ENCODE measurements around the gene LRP1B. TPM values are rescaled to one million over a fixed set of nuclear protein-coding genes. Genes with fewer than 3 reads are reported as not detected.

The LRP1B gene
- total RNA-seq, 1 donor from 2014 or later = 1.7 TPM

- no peaks in the 10 kb centered on the region for H3K27me3 Mint-ChIP-seq (ENCODE audit: low read depth)
- no peak for TF ChIP-seq CTCF (IDR thresholded peaks at IDR 0.05; ENCODE audit: unreplicated experiment)
- no peak overlapping the region for H3K27ac Mint-ChIP-seq
- no peaks in the 10 kb centered on the region for H3K9me3 Mint-ChIP-seq
- no peaks in the 10 kb centered on the region for H3K36me3 Mint-ChIP-seq
- H3K4me3 Mint-ChIP-seq = no peak overlapping the region
- no peak for DNase-seq (ENCODE audit: low spot score in 2 of 2, unreplicated experiment in 2 of 2)
- H3K4me1 Mint-ChIP-seq = no peaks in the 10 kb centered on the region
Measured at GRCh38 chr2:141599721-141600120, 531.1 kb downstream of the LRP1B start.

GRCh38 chr2:141598982-141599381, 531.8 kb downstream of the LRP1B start:
- H3K36me3 Mint-ChIP-seq = peaks cover 2% of the 10 kb centered on the region
- peaks cover 4% of the 10 kb centered on the region for H3K9me3 Mint-ChIP-seq
- no peak for TF ChIP-seq CTCF (IDR thresholded peaks at IDR 0.05; ENCODE audit: unreplicated experiment)
- H3K27me3 Mint-ChIP-seq (ENCODE audit: low read depth) = no peaks in the 10 kb centered on the region
- no peaks in the 10 kb centered on the region for H3K4me1 Mint-ChIP-seq
- no peak overlapping the region for H3K27ac Mint-ChIP-seq
- no peak overlapping the region for H3K4me3 Mint-ChIP-seq
- no peak for DNase-seq (ENCODE audit: low spot score in 2 of 2, unreplicated experiment in 2 of 2)

- no peak for TF ChIP-seq CTCF (IDR thresholded peaks at IDR 0.05; ENCODE audit: unreplicated experiment)
- Mint-ChIP-seq H3K27me3 (ENCODE audit: low read depth) (no peaks in the 10 kb centered on the region), H3K4me1 (peaks cover 7% of the 10 kb centered on the region), H3K27ac (no peak overlapping the region), H3K36me3 (peaks cover 7% of the 10 kb centered on the region), H3K4me3 (no peak overlapping the region), H3K9me3 (peaks cover 19% of the 10 kb centered on the region)
- no peak for DNase-seq (ENCODE audit: low spot score in 2 of 2, unreplicated experiment in 2 of 2)
Measured at GRCh38 chr2:141595316-141595920, 535.4 kb downstream of the LRP1B start.

- H3K4me1 Mint-ChIP-seq = peaks cover 13% of the 10 kb centered on the region
- TF ChIP-seq CTCF (IDR thresholded peaks at IDR 0.05; ENCODE audit: unreplicated experiment) = no peak
- peaks cover 7% of the 10 kb centered on the region for H3K36me3 Mint-ChIP-seq
- no peak overlapping the region for H3K27ac Mint-ChIP-seq
- no peak overlapping the region for H3K4me3 Mint-ChIP-seq
- peaks cover 19% of the 10 kb centered on the region for H3K9me3 Mint-ChIP-seq
- H3K27me3 Mint-ChIP-seq (ENCODE audit: low read depth) = no peaks in the 10 kb centered on the region
- DNase-seq (ENCODE audit: low spot score in 2 of 2, unreplicated experiment in 2 of 2) = no peak
Measured at GRCh38 chr2:141591787-141592186, 539.0 kb downstream of the LRP1B start.

- peaks cover 19% of the 10 kb centered on the region for H3K9me3 Mint-ChIP-seq
- TF ChIP-seq CTCF (IDR thresholded peaks at IDR 0.05; ENCODE audit: unreplicated experiment) = no peak
- H3K27me3 Mint-ChIP-seq (ENCODE audit: low read depth) = no peaks in the 10 kb centered on the region
- no peak overlapping the region for H3K27ac Mint-ChIP-seq
- peaks cover 13% of the 10 kb centered on the region for H3K4me1 Mint-ChIP-seq
- H3K36me3 Mint-ChIP-seq = peaks cover 7% of the 10 kb centered on the region
- H3K4me3 Mint-ChIP-seq = no peak overlapping the region
- DNase-seq (ENCODE audit: low spot score in 2 of 2, unreplicated experiment in 2 of 2) = no peak
Measured at GRCh38 chr2:141590620-141591019, 540.2 kb downstream of the LRP1B start.

- Mint-ChIP-seq H3K27me3 (ENCODE audit: low read depth) (no peaks in the 10 kb centered on the region), H3K9me3 (peaks cover 18% of the 10 kb centered on the region), H3K4me1 (peaks cover 13% of the 10 kb centered on the region), H3K4me3 (no peak overlapping the region), H3K36me3 (peaks cover 7% of the 10 kb centered on the region), H3K27ac (no peak overlapping the region)
- TF ChIP-seq CTCF (IDR thresholded peaks at IDR 0.05; ENCODE audit: unreplicated experiment) = no peak
- no peak for DNase-seq (ENCODE audit: low spot score in 2 of 2, unreplicated experiment in 2 of 2)
Measured at GRCh38 chr2:141589314-141589713, 541.5 kb downstream of the LRP1B start.
